ENCODE data around the gene SYNGR4.

Gene SYNGR4

GRCh38 chr19:48353677-48354076 is 10.5 kb upstream of the SYNGR4 start:
- TF ChIP-seq CTCF (IDR thresholded peaks at IDR 0.05) (no peak), ZFX (IDR thresholded peaks at IDR 0.05; ENCODE audit: borderline replicate concordance) (no peak)

DNA sequence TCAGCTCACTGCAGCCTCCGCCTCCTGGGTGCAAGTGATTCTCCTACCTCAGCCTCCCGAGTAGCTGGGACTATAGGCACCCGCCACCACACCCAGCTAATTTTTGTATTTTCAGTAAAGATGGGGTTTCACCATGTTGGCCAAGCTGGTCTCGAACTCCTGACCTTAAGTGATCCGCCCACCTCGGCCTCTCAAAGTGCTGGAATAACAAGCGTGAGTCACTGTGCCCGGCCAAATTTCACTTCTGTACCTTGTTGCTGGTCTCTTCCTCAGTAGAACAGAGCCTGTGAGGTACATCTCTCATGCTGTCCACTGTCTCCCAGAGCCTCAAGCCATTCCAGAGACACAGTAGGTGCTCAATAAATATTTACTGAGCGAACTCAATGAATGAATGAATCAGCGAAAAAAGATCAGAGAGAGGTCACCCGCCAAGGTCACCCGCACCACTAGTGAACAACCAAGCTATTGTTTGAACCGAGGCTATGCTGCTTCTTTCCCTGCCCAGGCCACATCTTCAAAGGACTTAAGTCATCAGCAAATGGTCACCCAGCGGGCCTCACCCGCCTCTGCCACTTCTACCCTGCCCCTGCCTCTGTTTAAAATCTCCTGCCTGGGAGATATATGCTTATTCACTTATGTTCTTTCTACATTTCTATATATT is 9.7 kb upstream of the SYNGR4 start:
- H3K27ac ChIP-seq: 0 out of 2 replicates have a peak overlapping the region, but pooled peaks have one; percentile 8
- TF ChIP-seq CTCF (IDR thresholded peaks at IDR 0.05) (no peak), ZFX (IDR thresholded peaks at IDR 0.05; ENCODE audit: borderline replicate concordance) (no peak)

More at GRCh38 chr19:48353677-48354076, 10.5 kb upstream of the SYNGR4 start:
- H3K27ac ChIP-seq: no peak overlapping the region

DNA sequence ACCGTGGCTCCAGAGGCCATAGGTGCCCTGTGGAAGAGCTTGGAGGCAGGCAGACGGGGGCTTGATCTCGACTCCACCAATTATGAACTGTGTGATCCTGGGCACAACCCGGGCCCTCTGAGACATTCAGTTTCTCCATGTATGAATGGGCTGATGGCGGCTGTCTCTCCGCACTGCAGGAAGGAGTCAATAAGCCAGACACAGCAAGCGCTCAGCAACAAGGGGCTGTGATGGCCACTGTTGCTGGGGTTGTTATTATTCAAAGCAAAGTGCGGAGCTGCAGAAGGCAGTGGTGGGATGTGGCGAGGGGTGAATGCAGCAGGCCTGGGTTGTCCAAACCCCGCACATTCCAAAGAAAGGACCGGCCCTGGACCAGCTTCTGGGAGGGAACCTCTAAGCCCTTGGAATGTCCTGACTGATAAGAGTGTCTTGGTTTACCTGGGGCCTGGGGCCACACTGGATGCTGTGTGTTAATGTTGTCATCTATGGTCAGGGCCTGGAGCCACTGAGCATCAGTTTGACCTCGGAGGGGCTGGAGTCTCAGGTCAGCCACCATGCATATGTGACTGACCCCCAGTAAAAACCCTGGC is 8.7 kb upstream of the SYNGR4 start:
- 0 out of 2 replicates have a peak overlapping the region, but pooled peaks have one; percentile 8 for H3K27ac ChIP-seq
- TF ChIP-seq ZFX (IDR thresholded peaks at IDR 0.05; ENCODE audit: borderline replicate concordance) (no peak), CTCF (IDR thresholded peaks at IDR 0.05) (no peak)

- no peak overlapping the region for H3K27ac ChIP-seq
- TF ChIP-seq CTCF (IDR thresholded peaks at IDR 0.05) (no peak), ZFX (IDR thresholded peaks at IDR 0.05; ENCODE audit: borderline replicate concordance) (no peak)
Observed at GRCh38 chr19:48359123-48359522, 5.0 kb upstream of the SYNGR4 start.

DNA sequence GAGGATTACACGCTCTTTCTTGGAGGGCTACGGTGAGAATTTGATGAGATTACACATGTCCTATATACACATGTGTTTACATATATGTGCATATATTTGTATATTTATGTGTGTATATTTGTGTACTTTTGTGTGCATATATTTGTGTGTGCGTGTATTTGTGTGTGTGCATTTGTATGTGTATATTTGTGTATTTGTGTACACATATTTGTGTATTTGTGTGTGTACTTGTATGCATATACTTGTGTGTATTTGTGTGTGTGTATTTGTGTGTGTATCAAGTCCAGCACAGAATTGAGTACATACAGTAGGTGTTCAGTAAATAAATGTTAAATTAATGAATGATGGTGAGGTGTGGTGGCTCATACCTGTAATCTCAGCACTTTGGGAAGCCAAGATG is 2.3 kb upstream of the SYNGR4 start:
- TF ChIP-seq CTCF (IDR thresholded peaks at IDR 0.05): no peak
- TF ChIP-seq ZFX (IDR thresholded peaks at IDR 0.05; ENCODE audit: borderline replicate concordance): no peak
- 0 out of 2 replicates have a peak overlapping the region, but pooled peaks have one; percentile 98 for H3K27ac ChIP-seq

DNA sequence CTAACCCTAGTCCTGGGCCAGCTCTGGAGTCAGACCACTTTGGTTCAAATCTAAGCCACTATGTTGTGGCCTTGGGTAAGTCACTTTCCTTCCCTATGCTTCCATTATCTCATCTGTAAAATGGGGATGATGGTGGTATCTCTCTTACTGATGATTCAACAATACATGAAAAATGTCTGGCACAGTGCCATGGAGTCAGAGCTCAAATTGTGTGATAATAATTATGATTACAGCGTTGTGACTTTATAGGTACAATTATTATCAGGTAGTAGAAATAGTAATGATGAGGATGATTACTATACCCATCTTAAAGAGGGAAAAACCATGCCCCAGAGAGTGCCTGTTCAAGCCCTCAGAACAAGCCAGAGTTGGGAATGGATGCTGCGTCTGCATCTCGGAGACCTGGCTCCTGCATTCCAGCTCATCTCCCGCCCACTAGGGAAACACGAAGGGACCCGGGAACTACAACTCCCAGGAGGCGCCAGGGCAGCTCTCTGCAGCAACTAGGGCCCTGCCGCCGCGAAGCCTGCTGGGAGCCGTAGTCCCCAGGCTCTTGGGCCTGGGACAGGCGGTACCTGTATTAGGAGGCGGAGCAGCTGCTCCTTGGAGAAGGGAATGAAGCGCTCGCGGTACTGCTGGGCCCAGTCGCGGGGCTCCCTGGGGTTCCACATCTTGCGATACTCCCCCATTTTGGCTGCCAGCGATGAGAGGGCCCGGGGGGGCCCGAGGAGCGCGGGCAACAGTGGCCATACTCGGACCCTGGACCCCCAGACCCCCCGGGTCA is 1.3 kb upstream of the SYNGR4 start:
- TF ChIP-seq ZFX (IDR thresholded peaks at IDR 0.05; ENCODE audit: borderline replicate concordance): no peak
- no peak for TF ChIP-seq CTCF (IDR thresholded peaks at IDR 0.05)
- peak overlapping the region; percentile 98 for H3K27ac ChIP-seq

GRCh38 chr19:48363500-48363809 is 712 bp upstream of the SYNGR4 start:
- H3K27ac ChIP-seq: peak overlapping the region; percentile 98
- TF ChIP-seq CTCF (IDR thresholded peaks at IDR 0.05) (no peak), ZFX (IDR thresholded peaks at IDR 0.05; ENCODE audit: borderline replicate concordance) (no peak)
